ENCODE data around the gene YY1AP1.
"Not testable (repeated sequence)": the region's sequence is repeated elsewhere in the genome, so short reads cannot be mapped to it uniquely, and the experiment has no call there.

The YY1AP1 gene

GRCh38 chr1:155696524-155696923 lies 8.0 kb upstream of the YY1AP1 start:
- DNase-seq (ENCODE audit: low read depth in 1 of 2, low spot score in 1 of 2), result no peak

- DNase-seq (ENCODE audit: low read depth in 1 of 2, low spot score in 1 of 2), result no peak
Measured at GRCh38 chr1:155695608-155696007, 7.0 kb upstream of the YY1AP1 start.

- no peak for DNase-seq (ENCODE audit: low read depth in 1 of 2, low spot score in 1 of 2)
Measured at GRCh38 chr1:155695072-155695471, 6.5 kb upstream of the YY1AP1 start.

GRCh38 chr1:155694167-155694566 lies 5.6 kb upstream of the YY1AP1 start:
- DNase-seq (ENCODE audit: low read depth in 1 of 2, low spot score in 1 of 2), result no peak

DNA sequence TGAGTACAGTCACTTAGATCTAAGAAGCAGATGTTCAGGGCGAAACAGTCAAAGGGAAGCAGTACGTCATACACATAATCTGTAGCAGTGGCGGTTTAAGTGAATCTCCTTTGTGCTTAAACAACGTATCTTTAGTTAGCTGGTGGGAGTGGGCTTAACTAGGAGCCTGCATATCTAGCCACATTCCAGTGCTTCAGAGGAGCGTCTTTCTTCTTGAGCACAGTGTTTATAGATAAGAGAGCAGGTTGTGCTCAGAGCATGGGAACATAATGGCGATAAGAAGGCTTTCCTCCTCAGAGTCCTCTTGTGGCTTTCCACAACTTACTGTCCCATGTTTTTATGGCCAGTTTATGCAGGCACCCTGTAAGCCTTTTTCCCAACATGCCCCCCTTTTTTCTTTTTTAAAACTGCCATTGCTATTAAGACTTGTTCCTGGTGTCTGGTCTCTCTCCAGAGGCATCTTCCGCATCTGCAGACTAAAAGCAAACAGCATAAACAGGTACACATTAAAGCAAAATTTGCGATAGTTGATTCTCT lies 3.5 kb upstream of the YY1AP1 start:
- no peak for DNase-seq (ENCODE audit: low read depth in 1 of 2, low spot score in 1 of 2)

DNA sequence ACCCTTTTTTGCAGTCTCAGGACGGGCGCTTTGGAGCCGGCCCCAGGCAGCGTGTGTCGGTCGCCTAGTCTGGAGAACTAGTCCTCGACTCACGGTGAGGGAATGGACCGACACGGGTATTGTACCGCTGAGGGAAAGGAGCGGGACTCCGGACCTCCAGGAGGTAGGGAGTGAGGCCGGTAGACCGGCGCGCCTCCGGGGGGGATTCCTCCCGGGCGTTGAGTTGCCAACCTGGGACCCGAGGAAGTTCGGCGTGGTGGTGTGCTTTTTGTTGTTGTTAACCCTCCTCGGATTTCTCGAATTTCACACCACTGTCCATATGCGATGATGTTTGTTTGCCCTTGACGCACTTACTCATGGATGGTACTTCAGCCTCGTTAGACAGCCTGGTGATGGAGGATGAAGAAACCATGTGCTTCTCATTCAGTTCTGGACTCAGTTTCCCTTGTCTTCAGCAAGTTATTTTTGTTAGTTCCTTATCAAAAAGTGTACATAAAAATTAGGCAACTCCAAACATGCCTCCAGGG lies 570 bp upstream of the YY1AP1 start, which contains the start of gene DAP3:
Gene DAP3 (plus strand): TSS at position 11 of the 527 bp plus-strand sequence. CDS start 20,689 bp downstream, outside the sequence.
- not testable (repeated sequence) for DNase-seq (ENCODE audit: low read depth in 1 of 2, low spot score in 1 of 2)

- DNase-seq (ENCODE audit: low read depth in 1 of 2, low spot score in 1 of 2), result not testable (repeated sequence)
Measured at GRCh38 chr1:155687705-155688323, 760 bp downstream of the YY1AP1 start.

DNA sequence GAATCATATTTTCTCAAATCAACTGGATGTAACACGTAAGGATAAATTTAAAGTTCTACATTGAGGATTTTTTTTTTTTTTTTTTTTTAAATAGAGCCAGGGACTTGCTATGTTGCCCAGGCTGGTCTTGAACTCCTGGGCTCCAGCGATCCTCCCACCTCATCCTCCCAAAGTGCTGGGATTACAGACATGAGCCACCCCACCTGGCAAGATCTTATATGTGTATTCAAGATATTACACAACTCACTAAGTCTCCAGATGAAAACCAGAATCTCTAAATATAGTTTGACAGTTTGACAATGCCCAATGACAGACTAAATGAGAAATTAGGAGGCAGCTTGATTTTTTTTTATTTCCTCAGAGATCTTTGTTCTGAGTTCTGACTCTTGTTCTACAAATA lies 6.8 kb downstream of the YY1AP1 start:
- DNase-seq (ENCODE audit: low read depth in 1 of 2, low spot score in 1 of 2), result no peak

DNA sequence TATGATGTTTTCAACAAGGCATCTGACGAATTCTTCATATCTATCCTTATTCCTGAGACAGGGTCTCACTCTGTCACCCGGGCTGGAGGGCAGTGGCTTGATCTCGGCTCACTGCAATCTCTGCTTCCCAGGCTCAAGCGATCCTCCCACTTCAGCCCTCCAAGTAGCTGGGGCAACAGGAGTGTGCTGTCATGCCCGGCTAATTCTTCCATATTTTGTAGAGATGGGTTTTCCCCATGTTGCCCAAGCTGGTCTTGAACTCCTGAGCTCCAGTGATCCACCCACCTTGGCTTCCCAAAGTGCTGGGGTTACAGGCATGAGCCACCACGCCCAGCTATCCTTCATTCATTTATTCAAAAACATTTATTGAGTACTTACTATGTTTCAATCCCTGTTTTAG lies 8.0 kb downstream of the YY1AP1 start:
- DNase-seq (ENCODE audit: low read depth in 1 of 2, low spot score in 1 of 2), result no peak

DNA sequence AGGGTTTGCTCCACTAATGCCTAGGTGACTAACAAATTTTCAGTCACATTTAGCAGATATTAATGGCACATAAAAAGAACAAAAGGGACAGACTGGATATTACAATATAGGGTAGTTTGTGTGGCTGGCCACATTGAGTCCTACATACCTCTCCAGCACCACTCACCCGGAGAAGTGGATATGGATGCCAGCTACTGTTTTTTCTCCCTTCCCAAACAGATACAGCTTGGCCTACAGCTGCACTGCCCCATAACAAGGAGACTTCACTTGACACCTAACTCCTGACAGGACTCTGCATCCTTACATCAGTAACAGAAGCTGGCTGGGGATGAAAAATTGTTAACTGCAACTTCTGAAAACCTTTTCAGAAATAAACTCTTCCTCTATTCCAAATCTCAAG lies 9.6 kb downstream of the YY1AP1 start:
- DNase-seq (ENCODE audit: low read depth in 1 of 2, low spot score in 1 of 2), result not testable (repeated sequence)

DNA sequence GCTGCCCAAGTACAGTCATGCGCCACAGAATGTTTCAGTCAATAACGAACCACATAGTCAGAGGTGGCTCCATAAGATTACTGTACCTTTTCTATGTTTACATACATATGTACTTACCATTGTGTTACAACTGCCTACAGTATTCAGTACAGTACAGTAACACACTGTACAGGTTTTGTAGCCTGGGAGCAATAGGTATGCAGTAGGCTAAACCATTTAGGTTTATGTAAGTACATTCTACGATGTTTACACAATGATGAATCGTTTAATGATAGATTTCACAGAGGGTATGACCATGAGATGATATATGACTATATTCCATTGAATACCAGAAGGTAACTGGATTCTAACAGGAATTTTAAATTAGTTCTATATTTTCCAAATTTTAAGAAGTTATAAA lies 10.5 kb downstream of the YY1AP1 start:
- DNase-seq (ENCODE audit: low read depth in 1 of 2, low spot score in 1 of 2), result no peak

DNA sequence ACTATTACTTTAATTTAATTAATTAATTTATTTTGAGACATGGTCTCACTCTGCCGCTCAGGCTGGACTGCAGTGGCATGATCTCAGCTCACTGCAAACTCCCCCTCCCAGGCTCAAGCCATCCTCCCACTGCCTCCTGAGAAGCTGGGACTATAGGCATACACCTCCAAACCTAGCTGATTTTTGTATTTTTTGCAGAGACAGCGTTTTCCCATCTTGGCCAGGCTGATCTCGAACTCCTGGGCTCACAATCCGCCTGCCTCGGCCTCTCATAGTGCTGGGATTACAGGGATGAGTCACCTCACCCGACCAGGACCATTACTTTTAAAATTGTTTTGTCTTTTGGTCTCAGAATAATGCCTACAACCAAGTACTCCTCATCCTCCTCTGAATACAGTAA lies 15.6 kb downstream of the YY1AP1 start:
- no peak for DNase-seq (ENCODE audit: low read depth in 1 of 2, low spot score in 1 of 2)

DNA sequence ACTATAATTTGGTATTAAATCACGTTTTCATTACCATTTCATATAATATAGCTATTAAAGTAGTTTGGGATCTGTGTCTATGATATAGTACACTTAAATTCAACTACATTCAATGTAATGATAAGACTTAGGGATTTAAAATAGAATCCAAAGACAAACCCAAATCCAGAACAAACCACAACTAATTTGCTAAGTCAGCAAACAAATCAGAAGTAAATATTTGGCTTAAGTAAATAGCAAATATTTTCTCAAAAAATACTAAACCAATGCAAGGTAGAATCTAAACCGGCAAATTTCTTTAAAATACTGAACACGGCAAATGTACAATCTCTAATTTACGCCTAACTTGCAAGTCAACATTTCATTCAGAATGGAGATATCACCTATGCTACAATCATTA lies 16.8 kb downstream of the YY1AP1 start:
- no peak for DNase-seq (ENCODE audit: low read depth in 1 of 2, low spot score in 1 of 2)

- DNase-seq (ENCODE audit: low read depth in 1 of 2, low spot score in 1 of 2), result no peak
Measured at GRCh38 chr1:155669233-155670162, 19.1 kb downstream of the YY1AP1 start.

DNA sequence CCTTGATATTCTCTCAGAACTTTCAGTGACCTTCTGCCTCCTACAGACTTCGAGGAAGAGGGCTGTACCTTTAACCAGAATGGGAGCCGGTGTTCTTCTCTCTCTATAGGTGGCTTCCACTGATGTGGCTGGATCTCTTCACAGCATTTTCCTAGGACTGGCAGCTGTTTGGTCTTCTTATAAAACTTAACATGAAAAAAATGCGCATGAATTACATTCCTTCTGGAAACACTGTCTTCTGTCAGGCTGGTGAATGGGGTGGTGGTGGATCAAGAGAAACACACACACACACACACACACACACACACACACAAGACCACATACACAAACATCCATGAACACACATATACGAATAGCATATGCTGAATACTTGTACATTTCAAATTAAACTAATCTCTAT lies 27.3 kb downstream of the YY1AP1 start:
- DNase-seq (ENCODE audit: low read depth in 1 of 2, low spot score in 1 of 2), result not testable (repeated sequence)

DNA sequence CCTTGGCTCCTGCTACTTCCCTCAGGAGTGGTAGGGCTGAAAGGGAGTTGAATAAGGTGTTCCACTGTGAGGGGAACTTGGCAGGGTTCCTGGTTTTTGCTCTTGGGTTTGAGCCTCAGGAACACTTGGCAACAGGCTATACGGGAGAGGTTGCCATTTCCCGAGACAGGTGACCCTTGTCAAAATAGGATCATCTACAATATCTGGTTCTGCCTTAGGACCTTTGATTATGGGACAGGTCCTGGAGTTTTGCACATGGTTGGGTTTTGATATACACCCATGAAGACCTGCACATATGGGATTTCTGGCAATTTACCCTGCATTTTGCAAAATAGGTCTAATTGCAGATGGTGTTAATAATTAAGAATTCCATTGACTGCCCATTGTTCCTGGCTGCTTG lies 31.1 kb downstream of the YY1AP1 start:
- DNase-seq (ENCODE audit: low read depth in 1 of 2, low spot score in 1 of 2), result no peak

DNA sequence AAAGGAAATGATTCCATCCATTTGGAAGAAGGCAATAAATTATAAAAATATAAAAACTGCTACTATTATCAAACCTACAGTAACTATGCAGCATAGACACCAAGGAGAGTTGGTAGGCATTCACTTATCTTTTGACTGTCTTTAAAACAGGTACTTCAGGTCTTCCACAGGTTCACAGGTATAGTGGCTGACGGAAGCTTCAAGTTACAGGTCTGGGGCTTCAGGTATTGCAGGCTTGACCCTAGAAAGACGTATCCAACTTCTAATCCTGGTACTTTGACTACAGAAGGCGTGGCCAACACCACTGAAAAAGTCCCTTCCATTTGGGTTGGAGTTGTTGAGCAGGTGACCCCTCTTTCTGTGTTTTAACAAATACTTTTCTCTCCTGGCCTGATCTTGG lies 35.6 kb downstream of the YY1AP1 start:
- no peak for DNase-seq (ENCODE audit: low read depth in 1 of 2, low spot score in 1 of 2)

DNA sequence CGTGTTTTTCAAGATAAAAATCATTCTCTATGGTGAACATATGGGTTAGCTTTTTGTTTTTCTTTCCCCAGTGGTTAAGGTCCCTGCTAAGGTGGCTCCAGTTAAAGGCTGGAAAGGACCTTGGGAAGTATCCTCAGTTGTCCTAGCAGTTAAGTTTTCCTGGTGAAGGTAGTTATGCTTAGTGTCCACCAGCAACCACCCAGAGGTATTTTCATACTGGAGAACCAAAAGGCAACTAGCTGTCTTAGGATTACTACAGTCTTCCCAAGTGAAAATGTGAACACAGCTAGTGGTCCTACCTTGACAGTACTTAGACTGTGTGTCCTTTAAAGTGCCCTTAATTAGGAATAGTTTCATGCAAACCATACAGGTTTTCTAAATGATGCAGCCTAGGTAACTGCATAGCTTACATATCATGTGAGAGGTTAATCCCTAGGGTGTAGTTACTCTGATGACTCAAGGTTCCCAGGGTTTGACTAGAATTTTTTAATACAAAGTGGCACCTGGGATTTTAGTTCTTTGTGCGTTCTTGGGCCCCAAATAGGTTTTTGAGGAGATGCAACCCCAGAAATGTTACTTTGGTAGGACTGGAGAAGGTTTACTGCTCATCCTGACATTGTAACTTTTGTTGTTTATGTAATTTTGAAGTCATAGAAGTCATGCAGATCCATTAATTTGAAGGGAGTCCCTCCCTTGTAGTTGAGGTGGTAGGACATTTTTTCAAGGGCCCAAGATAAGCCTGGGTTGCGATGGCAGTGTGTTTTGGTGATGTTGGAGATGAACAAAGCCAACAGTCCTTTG lies 36.5 kb downstream of the YY1AP1 start:
- no peak for DNase-seq (ENCODE audit: low read depth in 1 of 2, low spot score in 1 of 2)

DNA sequence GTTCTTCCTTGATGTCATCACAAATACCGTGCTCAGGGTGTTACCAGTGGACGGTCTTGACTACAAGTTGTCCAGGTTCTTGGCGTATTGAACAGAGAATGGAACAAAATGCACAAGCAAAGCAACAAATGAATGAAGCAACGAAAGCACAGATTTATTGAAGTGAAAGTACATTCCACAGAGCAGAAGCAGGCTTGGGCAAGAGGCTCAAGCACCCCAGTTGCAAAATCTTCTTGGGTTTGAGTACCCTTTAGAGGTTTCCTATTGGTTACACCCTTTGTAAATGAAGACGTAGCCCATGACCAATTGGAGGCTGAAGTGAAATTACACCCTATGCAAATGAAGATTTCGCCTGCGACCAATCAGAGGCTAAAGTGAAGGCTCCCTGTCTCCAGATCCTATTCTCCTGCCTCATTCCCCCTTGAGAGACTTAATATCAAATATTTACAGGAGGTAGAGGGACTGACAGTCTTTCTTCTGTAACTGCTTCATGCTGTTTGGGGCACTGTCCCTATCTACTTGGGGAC lies 38.3 kb downstream of the YY1AP1 start:
- no peak for DNase-seq (ENCODE audit: low read depth in 1 of 2, low spot score in 1 of 2)

GRCh38 chr1:155649676-155650075 lies 38.9 kb downstream of the YY1AP1 start:
- no peak for DNase-seq (ENCODE audit: low read depth in 1 of 2, low spot score in 1 of 2)
